HG03571 (cell line): ENCODE measurements around the gene RTN1.

ENCODE experiments used
- ATAC-seq: cut with Tn5 transposase; IDR thresholded peaks from one replicate; pipeline ENCODE4 v1.9.1; 2021; ENCODE audit not compliant: unreplicated experiment

The RTN1 gene, protein sequence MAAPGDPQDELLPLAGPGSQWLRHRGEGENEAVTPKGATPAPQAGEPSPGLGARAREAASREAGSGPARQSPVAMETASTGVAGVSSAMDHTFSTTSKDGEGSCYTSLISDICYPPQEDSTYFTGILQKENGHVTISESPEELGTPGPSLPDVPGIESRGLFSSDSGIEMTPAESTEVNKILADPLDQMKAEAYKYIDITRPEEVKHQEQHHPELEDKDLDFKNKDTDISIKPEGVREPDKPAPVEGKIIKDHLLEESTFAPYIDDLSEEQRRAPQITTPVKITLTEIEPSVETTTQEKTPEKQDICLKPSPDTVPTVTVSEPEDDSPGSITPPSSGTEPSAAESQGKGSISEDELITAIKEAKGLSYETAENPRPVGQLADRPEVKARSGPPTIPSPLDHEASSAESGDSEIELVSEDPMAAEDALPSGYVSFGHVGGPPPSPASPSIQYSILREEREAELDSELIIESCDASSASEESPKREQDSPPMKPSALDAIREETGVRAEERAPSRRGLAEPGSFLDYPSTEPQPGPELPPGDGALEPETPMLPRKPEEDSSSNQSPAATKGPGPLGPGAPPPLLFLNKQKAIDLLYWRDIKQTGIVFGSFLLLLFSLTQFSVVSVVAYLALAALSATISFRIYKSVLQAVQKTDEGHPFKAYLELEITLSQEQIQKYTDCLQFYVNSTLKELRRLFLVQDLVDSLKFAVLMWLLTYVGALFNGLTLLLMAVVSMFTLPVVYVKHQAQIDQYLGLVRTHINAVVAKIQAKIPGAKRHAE

GRCh38 chr14:59870277-59871165, at the start of gene RTN1:
TSS of gene RTN1 (minus strand) at chr14:59870776. CDS start at chr14:59870630, 146 bp downstream.
- no peak for ATAC-seq

DNA sequence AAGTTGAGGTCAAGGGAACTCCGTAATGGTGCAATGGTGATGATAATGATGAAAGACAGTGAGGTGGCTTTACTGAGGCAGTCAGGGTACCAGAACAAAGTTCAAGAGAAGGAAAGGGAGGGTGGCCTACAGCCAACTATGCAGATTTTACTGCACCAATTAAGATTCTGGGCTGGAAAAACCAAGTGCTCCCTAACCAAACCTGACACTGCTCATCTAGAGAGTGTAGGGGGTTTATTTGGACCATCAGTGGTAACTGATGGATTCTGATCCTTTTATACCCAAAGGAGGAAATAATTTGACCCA, 49.8 kb upstream of the RTN1 start:
- no peak for ATAC-seq

GRCh38 chr14:59919570-59920377, 49.2 kb upstream of the RTN1 start, which contains the start of gene LRRC9:
TSS of gene LRRC9 (plus strand) at chr14:59920144.
- no peak for ATAC-seq

DNA sequence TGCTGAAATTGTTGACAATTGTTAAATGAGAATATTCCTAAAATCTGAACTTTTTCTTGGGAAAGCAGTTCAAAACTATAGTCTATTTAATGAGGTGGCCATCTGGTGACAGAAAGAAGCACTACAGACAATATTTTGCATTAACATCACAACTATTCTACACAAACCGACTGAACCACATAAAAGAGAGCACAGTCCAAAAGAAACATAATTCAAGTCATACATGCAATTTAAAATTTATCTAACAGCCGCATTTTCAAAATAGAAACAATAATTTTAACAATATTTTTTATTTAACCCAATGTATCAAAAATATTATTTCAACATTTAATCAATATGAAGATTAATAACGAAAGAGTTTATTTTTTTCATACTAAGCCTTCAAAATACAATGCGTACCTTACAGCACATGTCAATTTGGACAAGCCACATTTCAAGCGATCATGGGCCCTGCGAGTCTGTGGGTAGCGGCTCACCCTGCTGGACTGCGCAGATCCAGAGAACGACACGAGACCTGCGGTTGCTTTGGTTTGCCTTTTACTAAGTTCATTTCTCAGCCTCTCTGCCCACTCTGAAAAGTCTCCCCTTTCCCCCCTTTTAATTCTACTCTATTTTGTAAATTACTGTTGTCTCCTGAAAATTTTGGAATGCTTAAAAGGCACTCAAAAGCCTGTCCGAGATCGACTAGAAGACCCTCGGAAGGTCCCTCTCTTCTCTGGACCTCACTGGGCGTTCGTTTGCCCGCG, 48.4 kb upstream of the RTN1 start:
- no peak for ATAC-seq

DNA sequence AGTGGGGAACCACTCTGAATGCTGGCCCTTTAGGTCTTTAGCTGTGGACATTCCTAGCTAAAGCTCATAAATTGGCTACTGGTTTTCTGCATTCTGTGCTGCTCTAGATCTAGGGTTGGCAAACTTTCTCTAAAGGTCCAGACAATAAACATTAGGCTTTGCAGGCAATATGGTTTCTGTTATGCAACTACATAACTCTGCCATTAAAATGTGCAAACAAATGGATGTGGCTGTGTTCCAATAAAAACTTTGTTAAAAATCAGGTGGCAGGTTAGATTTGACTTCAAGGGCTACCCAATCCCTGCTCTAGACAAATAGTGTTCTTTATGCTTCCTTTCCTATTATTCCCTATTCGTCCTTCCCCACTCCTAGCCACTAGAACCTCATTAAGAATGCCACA, 42.6 kb upstream of the RTN1 start:
- no peak for ATAC-seq

DNA sequence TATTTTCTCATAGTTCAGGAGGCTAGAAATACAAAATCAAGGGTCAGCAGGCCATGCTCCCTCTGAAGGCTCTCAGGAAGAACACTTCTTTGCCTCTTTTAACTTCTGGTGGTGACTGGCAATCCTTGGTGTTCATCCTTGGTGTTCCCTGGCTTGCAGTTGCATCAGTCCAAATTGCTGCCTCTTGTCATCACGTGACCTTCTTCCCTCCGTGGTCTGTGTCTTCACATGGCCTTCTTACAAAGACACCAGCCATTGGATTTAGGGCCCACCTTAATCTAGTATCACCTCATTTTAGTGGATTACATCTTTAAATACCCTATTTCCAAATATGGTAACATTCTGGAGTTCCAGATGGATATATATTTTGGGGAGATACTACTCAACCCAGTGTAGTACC, 41.9 kb upstream of the RTN1 start:
- ATAC-seq, result no peak

- no peak for ATAC-seq
Measured at GRCh38 chr14:59905188-59905587, 34.6 kb upstream of the RTN1 start.

GRCh38 chr14:59904184-59904583, 33.6 kb upstream of the RTN1 start:
- ATAC-seq, result no peak

GRCh38 chr14:59900556-59900955, 30.0 kb upstream of the RTN1 start:
- no peak for ATAC-seq

DNA sequence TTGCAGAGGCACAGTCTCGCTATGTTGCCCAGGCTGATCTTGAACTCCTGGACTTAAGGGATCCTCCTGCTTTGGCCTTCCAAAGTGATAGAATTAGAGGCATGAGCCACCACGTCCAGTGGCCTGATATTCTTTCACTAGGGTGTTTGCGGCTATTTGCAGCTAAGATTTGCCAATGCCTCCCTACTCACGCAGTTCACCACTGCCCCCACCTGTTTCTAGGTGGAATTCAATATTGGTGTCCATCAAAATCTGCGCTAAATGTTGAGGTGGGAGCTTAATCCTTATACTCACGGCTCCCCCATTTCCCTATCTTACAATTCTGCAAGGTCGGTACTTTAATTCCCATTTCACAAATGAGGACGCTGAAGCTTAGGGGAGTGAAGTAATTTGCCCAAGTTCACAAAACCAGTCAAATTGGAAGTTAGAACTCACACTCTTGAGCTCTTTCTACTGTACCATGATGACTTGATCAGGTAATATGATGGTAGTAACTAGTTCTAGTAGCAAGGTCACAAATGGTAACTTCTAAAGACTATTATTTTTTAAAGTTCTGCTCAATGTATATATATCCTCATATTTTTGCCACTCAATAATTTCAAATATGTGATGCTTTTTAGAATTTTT, 27.3 kb upstream of the RTN1 start:
- ATAC-seq, result no peak

GRCh38 chr14:59895721-59896120, 25.1 kb upstream of the RTN1 start:
- no peak for ATAC-seq

- ATAC-seq, result no peak
Measured at GRCh38 chr14:59890676-59891075, 20.1 kb upstream of the RTN1 start.

GRCh38 chr14:59882957-59883356, 12.4 kb upstream of the RTN1 start:
- ATAC-seq, result no peak

GRCh38 chr14:59871166-59871495, 555 bp upstream of the RTN1 start:
- no peak for ATAC-seq

DNA sequence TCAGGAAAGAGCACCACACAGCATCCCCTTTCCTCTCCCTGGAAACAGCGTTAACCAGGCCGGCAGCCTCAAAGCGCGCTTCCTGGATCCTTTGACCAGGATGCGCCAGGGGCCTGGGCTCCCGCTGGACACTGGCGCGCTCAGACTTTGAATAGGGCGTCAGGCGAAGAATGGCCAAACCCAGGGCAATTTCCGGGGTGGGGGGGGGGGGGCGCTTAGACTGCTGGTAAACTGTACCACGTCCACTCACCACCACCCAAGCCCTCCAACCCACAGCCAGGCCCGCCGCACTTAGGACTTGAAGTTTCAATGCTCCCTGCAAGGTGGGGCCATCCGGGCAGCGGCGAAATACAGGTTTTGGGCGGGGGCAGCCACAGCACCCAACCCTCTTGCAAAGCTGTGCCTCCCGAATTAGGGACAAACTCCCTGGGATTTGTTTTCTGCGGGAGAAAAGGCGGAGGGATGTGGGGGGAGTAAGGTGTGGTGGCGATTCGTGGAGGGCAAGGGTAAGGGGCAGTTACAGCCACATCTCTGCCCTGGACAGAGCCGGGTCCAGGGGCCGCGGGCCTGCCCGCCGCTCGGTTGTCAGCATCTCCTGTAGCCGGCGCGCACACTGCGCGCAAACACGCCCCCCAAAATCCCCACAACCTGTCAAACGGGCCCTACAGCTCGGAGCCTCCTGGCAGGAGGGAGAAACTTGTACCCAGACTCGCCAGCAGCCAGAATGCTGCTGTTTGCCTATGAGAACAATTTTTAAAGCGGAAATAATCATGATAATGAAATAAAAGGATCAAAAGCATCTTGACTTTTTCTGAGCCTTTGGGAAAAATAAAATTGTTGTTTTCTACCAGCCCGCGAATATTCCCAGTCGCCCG, 958 bp downstream of the RTN1 start:
- ATAC-seq, result no peak

DNA sequence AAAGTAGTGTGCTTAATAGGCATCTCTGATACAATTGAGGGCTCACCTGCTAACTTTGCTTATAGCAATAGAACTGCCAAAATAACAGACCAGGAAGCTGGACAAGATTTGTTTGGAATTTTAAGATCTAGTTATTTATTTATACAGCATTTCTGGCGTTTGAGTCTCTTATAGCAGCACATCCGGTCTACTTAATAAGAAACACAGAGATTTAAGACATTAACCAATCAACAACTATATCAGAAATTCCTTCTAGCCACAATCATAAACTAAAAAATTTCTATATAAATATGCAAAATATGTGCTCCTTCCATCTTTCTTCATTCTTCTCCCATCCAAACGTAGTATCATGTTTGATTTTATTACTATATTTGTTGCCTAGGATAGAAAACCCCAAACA, 2.6 kb downstream of the RTN1 start:
- ATAC-seq, result no peak

- ATAC-seq, result no peak
Measured at GRCh38 chr14:59863806-59864525, 6.6 kb downstream of the RTN1 start.

DNA sequence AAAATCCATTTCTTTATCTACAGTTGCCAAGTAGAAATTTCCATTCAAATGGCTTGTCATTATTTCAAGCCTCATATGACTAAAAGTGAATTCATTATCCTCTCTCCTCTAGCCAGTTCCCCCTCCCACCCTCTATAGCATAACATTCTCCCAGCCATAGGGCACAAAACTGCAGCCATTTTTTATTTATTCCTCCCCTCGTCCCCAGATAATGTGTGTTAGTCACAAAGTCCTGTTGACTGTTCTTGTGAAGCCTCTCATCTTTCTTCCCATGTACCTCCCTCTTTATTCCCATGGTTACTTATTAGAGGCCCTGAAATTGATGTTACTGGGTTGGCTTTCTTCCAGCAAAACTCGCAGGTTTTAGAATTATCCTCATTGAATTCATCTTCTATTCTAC, 13.2 kb downstream of the RTN1 start:
- no peak for ATAC-seq
